COLO668 (cell line): ENCODE results near the gene MDM2.

ENCODE experiments used
- DNase-seq: peaks from one replicate; lab custom pipeline; 2025; ENCODE audit not compliant: unreplicated experiment; lab: John Stamatoyannopoulos, UW

Gene MDM2

DNA sequence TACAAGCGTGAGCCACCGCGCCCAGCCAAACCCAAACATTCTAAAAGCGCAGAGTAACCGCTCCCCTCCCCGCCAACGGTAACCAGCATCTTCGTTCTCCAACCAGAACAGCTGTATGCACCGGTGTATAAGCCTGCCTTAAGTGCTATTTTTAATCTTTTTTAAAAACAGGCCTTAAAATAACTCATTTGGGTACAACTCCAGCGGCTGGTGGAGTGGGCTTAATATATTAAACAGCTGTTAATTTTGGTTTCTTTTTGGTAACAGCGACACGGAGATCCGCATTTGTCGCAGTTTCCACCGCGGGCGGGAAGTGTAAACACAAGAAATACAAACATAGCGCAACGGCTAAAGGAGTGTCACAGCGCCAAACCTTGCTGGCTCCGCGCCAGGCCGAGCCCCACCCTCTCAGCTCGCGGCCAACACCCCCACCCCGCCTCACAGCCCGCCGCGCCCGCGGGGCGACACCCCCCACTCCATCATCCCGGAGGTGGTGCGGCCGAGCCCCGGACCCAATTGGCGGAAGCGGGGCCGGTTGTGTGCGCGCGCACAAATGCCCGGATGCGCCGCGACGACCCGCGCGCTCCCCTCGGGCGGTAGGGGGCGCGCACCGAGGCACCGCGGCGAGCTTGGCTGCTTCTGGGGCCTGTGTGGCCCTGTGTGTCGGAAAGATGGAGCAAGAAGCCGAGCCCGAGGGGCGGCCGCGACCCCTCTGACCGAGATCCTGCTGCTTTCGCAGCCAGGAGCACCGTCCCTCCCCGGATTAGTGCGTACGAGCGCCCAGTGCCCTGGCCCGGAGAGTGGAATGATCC is at the start of gene MDM2:
Gene MDM2 (plus strand): TSS at position 602 of the 812 bp plus-strand sequence. CDS start 301 bp downstream, outside the sequence.
- DNase-seq: peak; percentile 99

DNA sequence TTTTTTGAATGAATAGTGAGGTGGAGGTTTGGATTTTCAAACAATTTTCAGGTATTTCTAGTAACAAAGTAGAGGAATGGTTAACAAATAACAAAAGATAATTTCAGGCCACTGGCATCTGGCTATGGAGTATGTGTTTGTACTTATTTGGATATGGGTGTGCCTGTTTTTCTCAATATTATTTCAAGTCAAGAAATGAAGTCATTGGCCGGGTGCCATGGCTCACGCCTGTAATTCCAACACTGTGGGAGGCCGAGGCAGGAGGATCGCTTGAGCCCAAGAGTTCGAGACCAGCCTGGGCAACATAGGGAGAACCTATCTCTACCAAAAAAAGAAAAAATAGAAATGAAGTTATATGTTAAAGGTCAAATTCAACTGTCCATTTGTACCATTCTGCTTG is 48.1 kb upstream of the MDM2 start:
- DNase-seq: no peak

DNA sequence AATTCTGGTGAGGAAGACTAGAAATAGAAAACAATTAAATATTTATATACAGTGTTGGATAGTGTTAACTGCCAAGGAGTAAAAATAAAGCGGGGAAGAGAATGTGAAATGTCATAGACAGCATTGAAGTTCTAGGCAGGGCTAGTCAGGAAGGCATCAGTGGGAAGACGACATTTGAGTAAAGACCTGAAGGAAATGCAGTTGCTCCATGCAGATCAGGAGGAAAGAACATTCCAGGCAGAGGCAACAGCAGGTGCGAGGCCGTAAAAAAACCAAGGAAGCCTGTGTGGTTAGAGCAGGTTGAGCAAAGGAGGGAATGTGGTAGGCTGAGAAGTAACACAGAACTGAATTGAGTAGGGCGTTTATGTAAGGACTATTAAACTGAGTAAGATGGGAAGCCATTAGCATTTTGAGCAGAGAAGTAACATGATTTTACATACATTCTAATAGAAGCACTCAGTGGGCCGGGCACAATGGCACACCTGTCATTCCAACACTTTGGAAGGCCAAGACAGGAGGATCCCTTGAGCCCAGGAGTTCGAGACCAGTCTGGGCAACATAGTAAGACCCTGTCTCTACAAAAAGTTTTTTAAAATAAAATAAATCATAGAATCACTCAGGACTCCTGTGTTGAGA is 47.1 kb upstream of the MDM2 start:
- DNase-seq: no peak

DNA sequence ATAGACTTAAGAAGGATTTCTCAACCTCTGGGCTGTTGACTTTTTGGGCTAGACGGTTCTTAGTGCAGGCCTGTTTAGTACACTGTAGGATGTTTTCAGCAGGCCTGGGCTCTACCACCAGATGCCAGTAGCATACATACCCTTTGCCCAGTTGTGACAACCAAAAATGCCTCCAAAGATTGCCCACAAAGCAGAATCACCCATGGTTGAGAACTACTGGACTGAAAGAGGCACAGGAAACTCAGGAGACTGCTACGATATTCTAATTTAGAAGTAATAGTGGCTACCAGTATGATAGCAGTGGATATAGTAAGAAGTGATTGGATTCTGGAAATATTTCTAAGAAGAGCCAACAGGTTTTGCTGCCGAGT is 46.5 kb upstream of the MDM2 start:
- DNase-seq: no peak

DNA sequence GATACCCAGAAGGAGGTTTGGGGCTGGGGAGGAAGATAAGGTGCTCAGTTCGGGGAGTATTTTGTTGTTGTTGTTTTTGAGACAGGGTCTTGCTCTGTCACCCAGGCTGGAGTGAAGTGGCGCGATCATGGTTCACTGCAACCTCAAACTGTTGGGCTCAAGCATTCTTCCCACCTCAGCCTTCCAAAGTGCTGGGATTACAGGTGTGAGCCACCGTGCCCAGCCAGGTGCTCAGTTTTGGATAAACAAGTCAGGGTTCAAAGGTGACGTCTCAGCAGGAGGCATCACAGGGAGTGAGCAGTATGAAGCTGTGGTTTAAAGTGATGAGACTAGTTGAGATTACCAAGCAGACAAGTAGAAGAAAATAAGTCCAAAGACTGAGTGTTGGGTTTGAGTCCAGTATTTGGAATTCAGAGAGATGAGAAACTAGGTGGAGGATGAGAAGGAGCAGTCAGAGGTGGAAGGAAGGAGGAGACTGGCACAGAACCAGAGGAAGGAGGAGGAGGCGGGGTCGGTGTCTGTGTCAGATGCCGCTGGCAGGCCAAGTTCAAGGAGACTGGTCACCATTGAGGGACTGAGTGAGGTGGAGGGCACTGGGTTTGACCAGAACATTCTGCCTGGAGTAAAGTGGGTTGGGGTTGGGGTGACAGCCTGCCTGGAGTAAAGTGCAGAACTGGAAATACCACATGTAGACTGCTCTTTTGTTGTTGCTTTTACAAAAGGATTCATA is 45.9 kb upstream of the MDM2 start:
- DNase-seq: no peak

DNA sequence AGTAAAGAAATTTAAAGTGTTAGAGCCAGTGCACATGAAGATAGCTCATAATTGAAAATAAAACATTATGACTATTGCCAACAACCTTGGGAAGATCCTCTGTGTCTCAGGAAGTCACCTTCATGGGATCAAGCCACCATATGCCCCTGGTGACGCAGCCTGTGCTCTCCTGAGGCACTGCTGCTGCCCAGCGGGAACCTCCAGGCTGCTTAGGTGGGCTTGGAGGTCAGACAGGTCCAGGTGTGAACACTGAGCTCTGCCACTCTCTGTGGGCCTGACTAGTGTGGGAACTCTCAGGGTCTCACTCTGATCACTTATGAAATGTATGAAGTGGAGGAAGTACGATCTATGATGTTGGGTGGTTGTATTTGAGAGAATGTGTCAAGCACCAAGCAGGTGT is 45.3 kb upstream of the MDM2 start:
- DNase-seq: no peak

DNA sequence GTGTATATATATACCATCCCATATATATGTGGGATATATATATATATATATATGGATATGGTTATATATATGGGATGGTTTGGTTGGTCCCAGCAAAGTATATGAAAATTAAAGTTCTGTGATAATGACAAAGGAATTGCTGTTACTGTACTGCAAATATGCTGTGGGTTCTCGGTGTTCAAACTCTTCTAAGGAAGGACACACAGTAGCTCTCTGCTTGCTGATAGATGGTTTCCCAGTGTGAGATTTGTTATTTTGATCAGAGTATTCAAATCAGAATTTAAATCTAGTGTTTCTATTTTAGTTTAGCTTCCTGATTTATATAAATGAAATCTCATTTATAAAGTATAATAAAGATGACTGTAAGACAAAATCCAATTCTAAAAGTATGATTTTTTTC is 42.3 kb upstream of the MDM2 start:
- DNase-seq: no peak

DNA sequence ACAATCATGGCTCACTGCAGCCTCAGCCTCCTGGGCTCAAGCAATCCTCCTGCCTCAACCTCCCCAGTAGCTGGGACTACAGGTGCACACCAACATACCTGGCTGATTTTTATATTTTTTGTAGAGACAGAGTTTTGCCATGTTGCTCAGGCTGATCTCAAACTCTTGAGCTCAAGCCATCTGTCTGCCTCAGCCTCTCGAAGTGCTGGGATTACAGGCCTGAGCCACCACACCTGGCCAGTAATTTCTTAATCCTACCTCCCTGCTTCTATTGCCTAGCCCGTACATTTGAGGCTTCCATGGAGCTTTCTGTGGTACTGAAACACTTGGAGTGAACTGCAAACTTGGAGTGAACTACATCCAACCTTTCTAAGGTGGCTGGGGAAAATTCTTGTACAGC is 41.3 kb upstream of the MDM2 start:
- no peak for DNase-seq

DNA sequence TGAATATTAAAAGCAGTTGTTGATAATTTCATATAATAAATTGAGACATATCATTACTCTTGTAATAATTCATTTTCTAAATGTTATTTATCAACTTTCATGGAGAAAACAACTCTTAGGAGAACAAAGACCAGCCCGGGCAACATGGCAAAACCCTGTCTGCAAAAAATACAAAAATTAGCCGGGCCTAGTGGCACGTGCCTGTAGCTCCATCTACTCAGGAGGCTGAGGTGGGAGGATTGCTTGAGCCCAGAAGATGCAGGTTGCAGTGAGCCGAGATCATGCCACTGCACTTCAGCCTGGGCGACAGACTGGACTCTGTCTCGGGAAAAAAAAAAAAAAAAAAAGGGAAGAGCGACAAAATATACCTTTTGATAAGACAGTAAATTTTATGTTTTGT is 40.8 kb upstream of the MDM2 start:
- no peak for DNase-seq

DNA sequence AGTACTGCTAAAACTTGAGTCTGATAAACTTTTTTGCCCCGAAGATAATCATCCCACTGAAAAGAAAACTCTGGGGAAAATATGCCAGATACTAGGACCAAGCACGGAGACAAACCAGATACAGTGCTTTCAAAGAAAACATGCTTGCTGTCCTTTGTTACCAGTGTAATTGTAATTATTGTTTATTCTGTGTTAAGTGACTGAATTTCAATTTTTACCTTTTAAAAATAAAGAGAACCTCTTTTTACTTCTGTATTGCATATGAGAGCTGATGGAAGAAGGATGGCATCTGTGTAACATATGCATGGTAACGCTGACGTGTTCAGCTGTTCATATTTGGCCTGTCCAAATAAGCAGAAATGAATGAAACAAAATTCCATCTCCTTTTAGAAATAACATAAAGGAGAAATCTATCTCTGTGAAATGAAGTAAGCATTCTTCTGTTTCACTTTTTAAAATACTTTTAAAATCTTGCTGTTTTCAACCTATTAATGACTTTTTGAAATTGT is 39.5 kb upstream of the MDM2 start:
- DNase-seq: no peak

DNA sequence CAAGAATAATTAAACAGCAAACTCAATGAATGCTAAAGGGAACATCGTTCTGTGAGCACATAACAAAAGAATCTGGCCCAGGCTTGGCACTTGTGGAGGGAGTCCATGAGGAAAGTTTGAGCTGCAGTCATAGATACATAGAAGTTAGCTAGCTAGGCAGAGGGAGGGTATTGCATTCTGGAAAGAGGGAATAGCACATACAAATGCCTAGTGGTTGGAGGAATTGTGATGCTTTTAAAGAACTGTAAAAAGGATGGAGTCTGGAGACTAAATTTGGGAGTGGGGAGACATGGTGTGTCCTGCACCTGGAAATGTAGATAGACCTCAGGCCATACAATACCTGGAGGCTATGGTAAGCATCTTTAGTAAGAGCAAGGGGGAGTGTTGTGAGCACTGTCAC is 38.0 kb upstream of the MDM2 start:
- no peak for DNase-seq

DNA sequence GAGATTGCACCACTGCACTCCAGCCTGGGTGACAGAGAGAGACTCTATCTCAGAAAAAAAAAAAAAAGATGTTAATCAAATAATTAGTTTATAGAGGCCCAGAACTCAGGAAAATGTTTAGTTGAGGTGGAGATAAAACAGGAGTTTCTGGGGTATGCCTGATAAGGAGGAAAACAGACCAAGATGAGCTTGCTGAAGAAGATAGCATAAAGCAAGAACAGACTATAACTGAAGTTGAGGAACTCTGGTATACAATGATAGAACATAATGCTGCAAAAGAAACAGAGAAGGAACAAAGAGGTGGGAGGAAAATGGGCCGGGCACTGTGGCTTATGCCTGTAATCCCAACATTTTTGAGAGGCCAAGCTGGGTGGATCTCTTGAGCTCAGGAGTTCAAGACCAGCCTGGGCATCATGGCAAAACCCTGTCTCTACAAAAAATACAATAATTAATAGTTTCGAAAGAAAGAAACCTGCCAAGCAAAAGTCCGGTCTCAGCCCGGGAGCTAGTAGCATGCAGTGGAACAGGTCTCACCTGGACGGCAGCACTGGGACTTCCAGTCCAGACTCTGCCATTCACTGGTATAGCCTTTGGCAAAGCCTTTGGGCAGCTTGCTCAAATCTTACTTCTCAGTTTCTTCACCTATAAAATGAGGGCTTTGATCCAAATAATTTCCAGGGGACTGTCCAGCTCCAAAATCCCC is 36.6 kb upstream of the MDM2 start:
- DNase-seq: no peak

DNA sequence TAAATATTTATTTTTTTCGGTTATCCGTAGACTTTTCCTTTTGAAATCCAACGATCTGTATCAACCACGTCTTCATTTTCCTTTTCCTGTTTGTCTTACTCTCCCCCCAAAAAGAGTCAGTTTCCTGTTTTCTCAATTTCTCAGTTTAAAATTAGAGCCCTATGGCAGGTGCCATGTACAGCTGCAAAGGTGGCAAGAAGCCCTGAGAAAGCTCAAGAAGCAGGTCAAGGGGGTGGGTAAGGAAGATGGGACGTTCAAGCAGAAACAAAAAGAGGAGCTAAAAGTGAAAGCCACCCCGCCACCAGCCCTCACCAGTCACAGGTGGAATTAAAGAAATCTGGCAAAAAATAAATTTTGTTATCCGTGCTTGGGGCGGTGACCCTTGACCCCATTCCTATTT is 35.3 kb upstream of the MDM2 start:
- DNase-seq: no peak

DNA sequence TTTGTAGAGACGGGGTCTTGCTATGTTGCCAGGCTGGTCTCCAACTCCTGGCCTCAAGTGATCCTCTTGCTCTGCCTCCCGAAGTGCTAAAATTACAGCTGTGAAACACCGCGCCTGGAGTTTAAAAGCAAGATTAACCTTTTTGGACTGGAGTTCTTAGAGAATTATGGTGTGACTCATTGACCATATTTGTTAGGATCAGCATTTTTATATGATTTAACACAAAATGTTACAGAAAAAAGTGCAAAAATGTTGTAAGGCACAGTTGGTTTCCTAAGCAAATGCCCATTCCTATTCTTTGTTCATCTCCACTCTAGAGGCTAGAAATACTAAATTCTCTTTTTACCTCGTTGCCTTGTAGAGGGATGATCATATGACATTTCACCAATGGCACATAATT is 34.4 kb upstream of the MDM2 start:
- DNase-seq: no peak

DNA sequence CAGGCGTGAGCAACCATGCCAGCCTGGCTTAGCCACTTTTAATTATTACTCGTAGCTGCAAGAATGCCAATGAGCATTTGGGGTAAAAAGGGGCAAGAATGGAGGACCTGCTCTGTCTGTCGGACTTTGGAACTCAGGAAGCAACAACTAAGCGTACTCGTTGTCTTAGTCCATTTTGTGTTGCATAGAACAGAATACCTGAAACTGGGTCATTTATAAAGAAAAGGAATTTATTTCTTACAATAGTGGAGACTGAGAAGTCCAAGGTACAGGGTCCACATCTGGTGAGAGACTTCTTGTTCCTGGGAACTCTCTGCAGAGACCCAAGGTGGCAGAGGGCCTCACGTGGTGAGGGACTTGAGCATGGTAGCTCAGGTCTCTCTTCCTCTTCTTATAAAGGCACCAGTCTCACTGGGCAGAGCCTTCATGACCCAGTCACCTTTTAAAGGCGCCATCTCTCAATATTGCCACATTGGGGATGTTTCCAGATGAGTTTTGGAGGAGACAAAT is 32.8 kb upstream of the MDM2 start:
- DNase-seq: no peak

DNA sequence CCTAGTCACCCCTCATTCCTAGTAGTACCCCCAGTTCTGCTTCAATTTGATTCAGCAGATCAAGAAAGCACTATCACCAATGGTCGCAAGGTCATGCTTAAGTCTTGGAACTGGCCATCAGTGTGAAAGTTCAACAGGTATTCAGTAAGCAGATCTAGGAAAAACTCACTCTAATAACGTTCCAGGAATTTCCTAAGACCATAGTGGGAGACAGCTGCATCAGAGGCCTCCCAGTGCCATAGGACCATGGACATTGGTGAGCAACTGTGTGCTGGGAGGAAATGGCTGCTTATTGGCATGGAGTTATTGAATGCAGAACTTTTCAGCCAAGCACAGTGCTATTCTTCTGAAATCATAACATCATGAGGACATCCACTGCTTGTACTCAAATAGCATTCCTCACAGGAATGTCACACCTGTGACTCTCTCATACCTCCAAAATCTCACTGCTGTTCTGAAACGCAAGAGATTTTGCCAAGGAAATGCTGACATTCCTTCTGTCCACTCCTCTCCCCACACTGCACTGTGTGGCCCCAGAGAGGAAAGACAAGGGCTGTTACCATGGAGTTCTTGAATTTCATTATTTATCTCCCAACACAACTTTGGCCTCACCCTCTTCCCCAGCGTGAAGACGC is 30.9 kb upstream of the MDM2 start:
- no peak for DNase-seq

DNA sequence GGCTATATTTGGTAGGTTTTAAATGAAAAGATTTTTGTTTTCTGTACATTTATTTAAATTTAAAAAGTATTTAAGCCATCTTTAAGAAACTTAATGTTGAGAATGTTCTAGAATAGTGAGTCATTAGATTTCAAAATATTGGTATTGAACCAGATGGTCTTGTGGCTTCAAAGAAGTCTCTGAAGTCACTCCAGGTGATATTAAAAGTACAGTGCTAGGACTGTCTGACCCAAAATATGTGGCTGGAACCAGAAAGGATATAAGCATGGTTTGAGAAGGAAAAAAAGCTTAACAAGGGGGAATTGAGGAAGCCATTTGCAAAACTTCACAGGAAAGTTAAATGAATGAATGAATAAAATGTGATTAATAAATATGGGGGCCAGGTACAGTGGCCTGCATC is 28.7 kb upstream of the MDM2 start:
- DNase-seq: no peak

DNA sequence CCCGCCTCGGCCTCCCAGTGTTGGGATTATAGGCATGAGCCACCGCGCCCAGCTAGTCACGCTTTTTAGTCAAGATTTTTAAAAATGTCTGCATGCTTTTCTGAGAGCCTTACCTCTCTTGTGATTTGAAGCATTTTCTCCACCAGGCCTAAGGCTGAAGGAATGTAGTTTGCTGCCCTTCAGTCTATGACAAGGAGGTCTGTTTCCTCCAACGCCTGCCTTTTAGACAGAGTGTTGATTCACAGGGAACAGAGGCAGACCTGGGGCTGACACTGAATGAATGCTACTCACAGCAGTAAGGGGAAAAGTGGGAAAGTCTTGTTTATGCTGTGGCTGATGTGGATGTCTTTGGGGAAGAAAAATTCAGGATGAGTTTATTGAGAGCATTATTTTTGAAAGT is 27.2 kb upstream of the MDM2 start:
- DNase-seq: no peak

DNA sequence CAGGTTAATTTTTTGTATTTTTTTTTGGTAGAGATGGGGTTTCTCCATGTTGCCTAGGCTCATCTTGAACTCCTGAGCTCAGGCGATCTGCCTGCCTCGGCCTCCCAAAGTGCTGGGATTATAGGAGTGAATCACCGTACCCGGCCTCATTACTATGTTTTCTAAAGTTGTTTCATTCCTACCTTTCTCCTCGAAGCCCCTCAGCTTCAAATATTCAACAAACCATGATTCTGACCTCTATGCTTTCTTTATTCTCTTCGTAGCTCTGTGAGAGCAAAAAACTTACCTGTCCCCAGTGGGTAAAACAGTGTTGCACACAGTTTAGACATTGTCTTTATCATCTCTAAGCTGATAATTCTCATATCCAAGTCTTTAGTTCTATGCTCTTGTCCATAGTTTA is 26.2 kb upstream of the MDM2 start:
- DNase-seq: no peak

DNA sequence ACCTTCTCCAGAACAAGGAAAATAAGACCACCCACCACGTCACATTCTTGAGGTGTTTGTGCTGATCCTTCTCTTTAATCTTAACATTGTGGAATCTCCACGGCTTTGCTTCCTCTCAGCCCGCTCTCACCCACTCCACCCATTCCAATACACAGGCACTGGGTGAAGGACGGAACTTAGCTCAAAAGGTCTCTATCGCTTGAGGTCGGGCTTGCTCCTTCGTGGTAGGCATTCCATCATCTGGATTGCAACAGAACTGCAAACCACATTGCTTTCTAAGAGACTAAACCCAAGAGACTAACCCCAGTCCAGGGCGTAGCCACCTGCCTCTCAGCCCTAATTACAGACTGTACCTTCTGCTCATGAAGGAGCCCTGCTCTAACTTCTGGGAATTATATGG is 24.0 kb upstream of the MDM2 start:
- no peak for DNase-seq

DNA sequence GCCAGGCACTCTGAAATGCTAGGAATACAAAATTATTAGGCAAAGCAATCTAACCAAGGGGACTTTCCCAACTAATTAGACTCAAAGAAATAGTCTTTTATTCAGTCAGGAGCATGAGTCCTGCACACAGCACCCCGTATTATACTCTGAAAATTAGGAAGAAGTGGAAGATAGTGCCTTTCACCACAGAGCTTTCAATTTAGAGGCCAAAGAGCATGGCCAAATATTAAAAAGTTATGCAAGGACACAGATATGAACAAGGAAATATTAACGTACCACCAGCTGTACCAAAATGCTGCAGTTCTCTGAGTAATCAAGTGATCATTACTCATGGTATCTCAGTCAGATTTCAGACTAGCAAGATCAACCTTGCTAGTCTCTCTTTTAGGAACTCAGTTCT is 22.6 kb upstream of the MDM2 start:
- DNase-seq: no peak
